Measurements from ENCODE around the gene CYP24A1. TPM values are rescaled to one million over a fixed set of nuclear protein-coding genes. Genes with fewer than 3 reads are reported as not detected.

CYP24A1 gene
- total and polyA plus RNA-seq, 2 of the 8 experiments (the other 6 are each of a cell fraction or from before 2014, with no cell fraction given): not detected

DNA sequence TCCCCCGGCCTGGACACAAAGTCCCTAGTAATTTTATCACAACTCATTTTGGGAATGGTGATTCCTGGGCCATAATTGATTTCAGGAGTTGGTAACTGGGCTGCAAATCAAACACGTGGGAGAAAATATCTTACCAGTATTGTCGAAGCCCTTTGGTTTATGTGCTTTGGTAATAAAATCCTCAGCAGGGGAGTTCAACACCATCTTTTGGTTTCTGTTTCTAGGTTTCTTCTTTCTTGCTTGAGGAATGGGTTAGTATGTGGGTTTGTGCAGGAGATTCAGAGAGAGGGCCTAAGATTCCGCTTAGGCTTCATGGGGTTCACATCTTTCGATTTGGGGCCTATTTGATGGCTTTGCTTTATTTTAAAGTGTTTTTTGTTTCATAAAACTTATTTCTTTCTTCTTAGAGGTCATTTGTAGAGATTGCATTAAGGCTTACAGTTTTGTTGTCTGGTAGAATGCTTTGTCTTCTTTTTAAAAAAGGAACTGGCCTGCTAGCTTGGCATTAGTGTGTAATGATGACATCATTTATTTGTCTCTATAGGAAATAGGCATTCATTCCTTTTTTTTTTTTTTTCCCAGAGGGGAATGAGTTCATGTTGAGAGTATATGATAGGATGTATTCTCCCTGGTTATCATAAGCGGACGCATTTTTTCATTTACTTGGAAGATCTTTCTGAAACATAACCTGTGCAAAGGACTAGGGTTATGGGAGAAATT, 45.8 kb downstream of the CYP24A1 start:
- WGBS, 2 experiments (ENCODE audit: extremely low coverage in 1 of 2, insufficient coverage in 1 of 2, insufficient read length in 1 of 2, insufficient replicate concordance in 2 of 2, low coverage in 1 of 2, low lambda C conversion rate in 2 of 2, missing lambda C conversion rate in 1 of 2): 88% methylated on average over 6 of the region's 7 CpGs; no CpG with 5 or more reads in 1 of the 2 experiments
- Histone ChIP-seq H2BK12ac (ENCODE audit: low read depth, low read length) (no peak overlapping the region), H3K36me3 (ENCODE audit: control insufficient read depth in 2 of 4, insufficient read depth in 4 of 4, low read length in 3 of 4) (no peaks in the 10 kb centered on the region), H3K79me1 (ENCODE audit: low read depth, low read length) (no peaks in the 10 kb centered on the region), H3K27me3 (replicated peaks in 1 of 4; ENCODE audit: control insufficient read depth in 3 of 4, extremely low read depth in 1 of 4, insufficient read depth in 3 of 4, low read length in 3 of 4) (no peaks in the 10 kb centered on the region), H2BK20ac (ENCODE audit: low read length) (no peak overlapping the region), H3K9ac (replicated peaks in 1 of 4; ENCODE audit: extremely low read depth in 1 of 4, low read depth in 3 of 4, low read length in 3 of 4) (no peak overlapping the region), H3K4ac (replicated peaks; ENCODE audit: insufficient read length, low read depth, low read length) (no peak overlapping the region), H3K4me2 (ENCODE audit: insufficient read depth in 1 of 2, low read depth in 2 of 2, low read length in 2 of 2) (no peak overlapping the region), H3K4me3 (ENCODE audit: extremely low read depth in 1 of 4, insufficient read depth in 2 of 4, low read depth in 3 of 4, low read length in 4 of 4) (no peak overlapping the region), H3K9me3 (ENCODE audit: insufficient read depth in 2 of 2, low read depth in 1 of 2, low read length in 1 of 2) (no peaks in the 10 kb centered on the region), H2AK5ac (ENCODE audit: low read depth, low read length) (no peak overlapping the region), H2AFZ (ENCODE audit: low read length) (no peak overlapping the region), H2BK15ac (ENCODE audit: low read length) (no peak overlapping the region), H4K91ac (replicated peaks; ENCODE audit: insufficient read length, low read length) (no peak overlapping the region), H2BK120ac (replicated peaks; ENCODE audit: low read depth, low read length) (no peak overlapping the region), H3K18ac (ENCODE audit: extremely low read depth, low read length) (no peak overlapping the region), H4K8ac (ENCODE audit: extremely low read depth, insufficient read depth, low read length) (no peak overlapping the region), H3K23me2 (ENCODE audit: low read depth, low read length) (no peaks in the 10 kb centered on the region), H3K14ac (ENCODE audit: insufficient read length) (no peak overlapping the region), H3K23ac (ENCODE audit: insufficient read length) (no peak overlapping the region), H3K56ac (replicated peaks; ENCODE audit: insufficient read length, low read depth, low read length) (no peak overlapping the region), H3K4me1 (replicated peaks in 1 of 4; ENCODE audit: control insufficient read depth in 3 of 4, insufficient read depth in 4 of 4, low read length in 3 of 4) (peaks cover 0 to 6% (median 5%) of the 10 kb centered on the region in 4 experiments; a peak in 5 of 7 replicates), H3K79me2 (ENCODE audit: control insufficient read depth in 1 of 2, insufficient read depth in 2 of 2, low read length in 2 of 2) (no peaks in the 10 kb centered on the region), H4K20me1 (replicated peaks in 1 of 2; ENCODE audit: control insufficient read depth in 1 of 2, insufficient read depth in 2 of 2, low read length in 2 of 2) (no peaks in the 10 kb centered on the region), H4K5ac (ENCODE audit: insufficient read length, low read depth, low read length) (no peak overlapping the region), H3K27ac (ENCODE audit: low read depth, low read length) (no peak overlapping the region), H2BK5ac (ENCODE audit: low read depth, low read length) (no peak overlapping the region)
- FAIRE-seq (no peak), DNase-seq (ENCODE audit: low read depth in 1 of 2, low spot score in 2 of 2) (no peak)
- POLR2A ChIA-PET (ENCODE audit: partially characterized antibody): no interaction called here
- no peak for TF ChIP-seq MAFK (IDR thresholded peaks at IDR 0.05; ENCODE audit: low read depth, low read length)
- TF ChIP-seq CHD1 (IDR thresholded peaks at IDR 0.05; ENCODE audit: low read depth, low read length): no peak
- no peak for TF ChIP-seq TCF12 (IDR thresholded peaks at IDR 0.05; ENCODE audit: low read depth, low read length)
- TF ChIP-seq BCL11A (IDR thresholded peaks at IDR 0.05; ENCODE audit: low read depth in 2 of 2, low read length in 2 of 2): no peak
- TF ChIP-seq TEAD4 (IDR thresholded peaks at IDR 0.05; ENCODE audit: low read depth, low read length): no peak
- TF ChIP-seq NANOG (IDR thresholded peaks at IDR 0.05; ENCODE audit: insufficient read depth, low read depth, low read length, poor library complexity, severe bottlenecking): no peak
- no peak for TF ChIP-seq SRF (IDR thresholded peaks at IDR 0.05; ENCODE audit: low read depth, low read length)
- TF ChIP-seq BACH1 (IDR thresholded peaks at IDR 0.05; ENCODE audit: low read length): no peak
- TF ChIP-seq POU5F1 (IDR thresholded peaks at IDR 0.05; ENCODE audit: low read depth, low read length): no peak
- no peak for TF ChIP-seq CBX5 (IDR thresholded peaks at IDR 0.05; ENCODE audit: low read depth, low read length)
- no peak for TF ChIP-seq CBX8 (IDR thresholded peaks at IDR 0.05; ENCODE audit: borderline replicate concordance, low read depth, low read length)
- TF ChIP-seq TAF1 (IDR thresholded peaks at IDR 0.05; ENCODE audit: low read depth, low read length): no peak
- no peak for TF ChIP-seq TBP (IDR thresholded peaks at IDR 0.05; ENCODE audit: low read depth, low read length)
- CTCF ChIA-PET (ENCODE audit: partially characterized antibody): interaction anchor here (0.6 to 1.7 kb wide), 3 partner anchors 25 to 1815 kb away, joined by 3 to 11 read pairs (median 3); no protein-coding TSS in a partner anchor
